Activated naive CD4-positive, alpha-beta T cell treated with anti-CD3 and anti-CD28 coated beads, Interleukin-2, amount 50 U/mL, for 72 hours (primary cell): ENCODE results near the gene KRT16. TPM values are rescaled to one million over a fixed set of nuclear protein-coding genes. Genes with fewer than 3 reads are reported as not detected.
"Not testable (repeated sequence)": the region's sequence is repeated elsewhere in the genome, so short reads cannot be mapped to it uniquely, and the experiment has no call there.

ENCODE experiments used
- ATAC-seq, 2 donors: fragments of 150-1000 bp; cut with Tn5 transposase; 2 replicates each; pipeline ENCODE4 v1.10.0; 2021; ENCODE audit warnings: mild to moderate bottlenecking in 2 of 2, moderate library complexity in 2 of 2
- DNase-seq, 2 donors: peaks; one replicate each; pipeline ENCODE4 v3.0.0; 2021 to 2022; ENCODE audit warnings: low spot score in 2 of 2
- H3K27ac Mint-ChIP-seq, 2 donors: one replicate each; pipeline ENCODE4 v1.8.0; 2022; ENCODE audit warnings: mild to moderate bottlenecking in 2 of 2, mixed read lengths in 2 of 2
- H3K36me3 Mint-ChIP-seq, 2 donors: one replicate each; pipeline ENCODE4 v1.8.0; 2022; ENCODE audit warnings: mixed read lengths in 2 of 2
- H3K9me3 Mint-ChIP-seq, 2 donors: one replicate each; pipeline ENCODE4 v1.8.0; 2022; ENCODE audit warnings: mixed read lengths in 2 of 2
- total RNA-seq, 2 donors: library from RNA; stranded (reverse); gene quantifications; one replicate each; pipeline ENCODE4 v1.2.3, GENCODE V29; 2022

Gene KRT16
- total RNA-seq, 2 donors from 2014 or later: not detected

DNA sequence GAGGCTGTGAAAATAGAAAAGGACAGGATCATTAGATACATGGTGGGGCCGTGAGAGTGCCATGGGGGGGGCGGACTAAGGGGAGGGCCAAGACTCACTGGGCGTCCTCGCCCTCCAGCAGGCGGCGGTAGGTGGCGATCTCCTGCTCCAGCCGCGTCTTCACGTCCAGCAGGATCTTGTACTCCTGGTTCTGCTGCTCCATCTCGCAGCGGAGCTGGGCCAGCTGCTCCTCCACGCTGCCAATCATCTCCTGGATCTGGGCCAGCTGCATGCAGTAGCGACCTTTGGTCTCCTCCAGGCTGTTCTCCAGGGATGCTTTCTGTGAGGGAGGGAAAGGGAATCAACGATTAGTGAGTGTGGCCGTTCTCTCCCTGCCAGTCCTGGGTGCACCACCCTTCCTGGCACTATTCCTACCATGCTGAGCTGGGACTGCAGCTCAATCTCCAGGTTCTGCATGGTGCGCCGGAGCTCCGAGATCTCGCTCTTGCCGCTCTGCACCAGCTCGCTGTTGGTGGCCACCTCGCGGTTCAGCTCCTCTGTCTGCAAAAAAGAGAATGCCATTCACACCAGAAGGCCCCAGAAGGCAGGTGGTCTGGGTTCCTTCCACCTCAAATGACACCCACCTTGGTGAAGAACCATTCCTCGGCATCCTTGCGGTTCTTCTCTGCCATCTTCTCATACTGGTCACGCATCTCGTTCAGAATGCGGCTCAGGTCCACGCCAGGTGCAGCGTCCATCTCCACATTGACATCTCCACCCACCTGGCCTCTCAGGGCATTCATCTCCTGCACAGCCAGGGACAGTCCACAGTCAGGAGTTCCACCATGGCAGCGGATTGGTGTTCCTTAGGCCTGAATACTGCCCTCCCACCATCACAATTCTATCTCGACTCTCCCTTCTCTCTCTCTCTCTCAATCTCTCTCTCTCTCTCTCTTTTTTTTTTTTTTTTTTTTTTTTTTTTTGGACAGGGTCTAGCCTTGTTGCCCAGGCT lies 29.1 kb downstream of the KRT16 start:
- no peaks in the 10 kb centered on the region for H3K36me3 Mint-ChIP-seq
- no peak overlapping the region for H3K27ac Mint-ChIP-seq
- no peak for DNase-seq
- ATAC-seq: no peak
- no peaks in the 10 kb centered on the region for H3K9me3 Mint-ChIP-seq

DNA sequence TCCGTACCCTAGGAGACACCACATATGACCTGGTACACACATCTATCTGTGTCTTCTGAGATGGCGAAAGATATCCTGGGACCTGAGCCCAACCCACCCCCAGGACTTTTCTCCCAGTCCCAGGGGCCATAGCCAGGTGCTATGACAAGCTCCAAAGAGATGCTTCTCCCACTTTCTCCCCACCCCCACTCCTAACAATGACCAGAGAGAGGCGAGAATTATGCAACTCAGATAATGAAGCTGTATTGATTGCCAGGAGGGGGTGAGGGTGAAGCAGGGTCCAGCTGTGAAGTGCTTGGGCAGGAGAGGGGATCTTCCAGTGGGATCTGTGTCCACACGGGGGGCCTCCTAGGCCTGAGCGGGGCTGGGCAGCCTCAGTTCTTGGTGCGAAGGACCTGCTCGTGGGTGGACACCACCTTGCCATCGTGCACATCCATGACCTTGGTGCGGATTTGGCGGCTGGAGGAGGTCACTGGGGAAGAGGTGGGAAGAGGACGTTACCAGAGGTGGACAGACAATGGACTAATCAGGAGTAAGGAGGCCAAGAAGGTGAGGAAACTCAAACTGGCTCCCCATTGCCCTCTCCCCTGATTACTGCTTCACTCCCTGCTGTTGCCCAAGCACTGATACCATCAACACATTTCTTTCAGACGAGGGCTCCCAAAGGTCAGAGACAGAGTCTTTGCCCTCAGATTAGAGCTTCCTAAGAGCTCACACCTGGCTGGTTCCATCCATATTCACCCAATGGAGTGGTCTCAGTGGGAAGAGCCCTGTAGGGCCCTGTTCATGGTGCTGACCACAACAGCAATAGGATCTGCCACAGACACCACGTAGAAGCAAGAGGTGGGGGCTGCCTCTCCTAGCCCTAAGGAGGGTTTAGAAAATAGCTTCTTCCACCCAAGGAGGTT lies 30.3 kb downstream of the KRT16 start:
- not testable (repeated sequence) for DNase-seq, H3K36me3 Mint-ChIP-seq, H3K27ac Mint-ChIP-seq, H3K9me3 Mint-ChIP-seq, ATAC-seq

DNA sequence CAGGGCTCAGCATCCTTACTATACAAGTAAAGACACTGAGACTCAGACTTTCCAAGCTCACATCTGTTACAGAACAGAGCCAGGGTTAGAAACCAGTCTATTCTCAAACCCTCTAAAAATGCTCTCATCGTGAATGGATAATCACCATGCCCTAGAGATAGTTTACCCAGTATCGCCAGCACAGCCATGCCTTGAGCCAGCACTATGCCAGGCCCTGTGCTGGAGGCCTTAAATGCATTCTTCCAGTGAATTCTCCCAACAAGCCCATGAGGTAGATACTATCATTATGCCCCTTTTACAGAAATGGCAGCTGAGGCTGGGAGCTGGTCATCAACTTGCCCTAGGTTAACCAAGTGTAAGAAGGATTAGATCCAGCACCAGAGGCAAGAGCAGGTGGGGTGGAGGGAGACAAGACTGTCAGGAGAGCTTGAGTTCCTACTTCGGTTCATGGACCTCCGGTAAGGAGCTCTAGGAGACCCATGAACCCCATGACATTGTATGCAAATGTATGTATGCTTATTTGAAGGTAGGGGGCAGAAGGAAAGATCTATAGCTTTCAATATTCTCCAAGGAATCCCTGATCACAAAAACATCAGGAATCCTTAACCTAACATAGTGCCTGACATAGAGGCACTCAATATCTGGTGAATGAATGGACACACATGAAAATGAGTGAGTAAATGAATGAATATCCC lies 31.1 kb downstream of the KRT16 start:
- DNase-seq (no peak), ATAC-seq (no peak)
- no peaks in the 10 kb centered on the region for H3K36me3 Mint-ChIP-seq
- no peaks in the 10 kb centered on the region for H3K9me3 Mint-ChIP-seq
- no peak overlapping the region for H3K27ac Mint-ChIP-seq

DNA sequence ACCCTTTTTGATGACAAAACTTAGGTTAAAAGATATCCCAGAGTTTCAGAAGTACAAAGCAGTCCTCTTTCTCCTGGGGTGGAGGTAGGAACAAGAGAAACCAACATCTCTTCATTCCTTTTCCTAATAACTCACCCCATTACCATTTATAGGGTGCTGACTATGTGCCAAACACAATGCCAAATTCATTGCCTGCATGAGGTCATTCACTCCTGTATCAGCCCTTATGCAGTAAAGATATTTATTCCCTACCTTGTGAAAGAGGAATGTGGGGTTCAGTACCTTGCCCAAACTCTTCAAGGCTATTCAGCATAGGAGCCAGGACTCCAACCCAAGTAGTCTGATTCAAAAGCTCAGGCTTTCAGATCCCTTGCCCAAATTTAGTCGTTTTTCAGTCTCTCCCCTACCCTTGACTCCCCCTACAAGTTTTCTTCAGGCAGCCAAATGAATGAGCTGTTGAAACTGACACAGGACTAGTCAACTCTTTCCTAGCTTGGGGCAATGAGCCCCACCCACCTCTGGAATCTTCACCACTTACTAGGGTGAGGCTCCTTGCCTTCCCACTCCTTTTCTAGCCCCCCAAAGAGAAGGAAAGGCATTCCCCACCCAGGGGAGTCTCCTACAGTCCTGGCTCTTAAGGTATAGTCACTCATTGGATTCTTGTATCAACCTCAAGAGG lies 31.7 kb downstream of the KRT16 start:
- ATAC-seq (no peak), DNase-seq (no peak)
- no peak overlapping the region for H3K27ac Mint-ChIP-seq
- H3K9me3 Mint-ChIP-seq: no peaks in the 10 kb centered on the region
- no peaks in the 10 kb centered on the region for H3K36me3 Mint-ChIP-seq

DNA sequence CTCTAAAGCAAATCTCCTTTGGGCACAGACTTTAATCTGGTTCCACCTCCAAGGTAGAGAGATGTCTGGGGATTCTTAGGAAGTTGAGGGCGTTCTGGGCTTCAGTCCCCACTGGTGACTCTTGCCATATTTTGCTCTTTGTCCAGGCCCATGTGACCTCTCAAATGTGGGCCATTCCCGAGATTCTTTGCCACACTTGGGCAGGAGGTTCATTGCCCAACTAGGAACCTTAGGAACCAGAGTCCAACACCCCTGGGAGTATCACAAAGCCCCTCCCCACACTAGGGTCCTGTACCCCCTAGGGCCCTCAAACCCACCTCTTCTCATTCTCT lies 32.4 kb downstream of the KRT16 start:
- DNase-seq (no peak), ATAC-seq (no peak)
- Mint-ChIP-seq H3K27ac (no peak overlapping the region), H3K36me3 (no peaks in the 10 kb centered on the region), H3K9me3 (no peaks in the 10 kb centered on the region)

DNA sequence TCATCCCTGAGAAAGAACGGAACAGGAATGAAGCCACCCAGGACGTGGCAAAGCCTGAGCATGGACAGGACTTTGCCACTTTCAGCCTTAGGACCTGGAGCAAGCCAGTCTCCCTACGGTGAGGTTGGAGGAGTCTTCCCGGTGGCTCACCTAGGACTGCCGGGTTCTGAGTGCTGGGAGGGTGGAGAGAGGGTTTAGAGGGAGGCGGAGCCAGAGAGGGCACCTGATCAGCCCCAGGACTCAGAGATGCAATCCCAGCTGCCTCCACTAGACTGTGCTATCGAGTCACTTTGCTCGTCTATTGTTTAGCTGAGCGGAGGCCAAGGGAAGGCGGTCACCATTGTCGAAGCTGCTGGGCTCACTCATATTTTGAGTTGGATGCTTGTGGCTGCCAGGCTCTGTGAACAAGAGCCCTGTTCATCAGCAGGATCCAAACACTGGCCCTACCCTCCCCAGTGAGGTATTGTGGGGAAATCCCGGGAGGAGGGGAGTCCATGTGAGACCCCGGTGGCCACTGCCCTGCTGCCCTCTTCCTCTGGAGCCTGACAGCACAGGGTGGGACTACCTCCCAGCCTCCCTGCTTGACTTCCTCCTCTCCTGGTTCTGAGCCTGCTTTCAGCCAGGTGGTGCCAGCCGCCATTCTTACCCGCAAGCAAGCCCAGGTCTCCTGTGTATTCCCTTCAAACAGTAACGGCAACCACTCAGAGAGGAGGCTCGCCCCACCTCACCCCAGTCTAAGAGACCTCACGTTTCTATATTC lies 32.9 kb downstream of the KRT16 start:
- Mint-ChIP-seq H3K9me3 (no peaks in the 10 kb centered on the region), H3K36me3 (no peaks in the 10 kb centered on the region), H3K27ac (no peak overlapping the region)
- DNase-seq (peak in 1 of 2 donors; percentile 86), ATAC-seq (peak; percentile 86 to 94)

DNA sequence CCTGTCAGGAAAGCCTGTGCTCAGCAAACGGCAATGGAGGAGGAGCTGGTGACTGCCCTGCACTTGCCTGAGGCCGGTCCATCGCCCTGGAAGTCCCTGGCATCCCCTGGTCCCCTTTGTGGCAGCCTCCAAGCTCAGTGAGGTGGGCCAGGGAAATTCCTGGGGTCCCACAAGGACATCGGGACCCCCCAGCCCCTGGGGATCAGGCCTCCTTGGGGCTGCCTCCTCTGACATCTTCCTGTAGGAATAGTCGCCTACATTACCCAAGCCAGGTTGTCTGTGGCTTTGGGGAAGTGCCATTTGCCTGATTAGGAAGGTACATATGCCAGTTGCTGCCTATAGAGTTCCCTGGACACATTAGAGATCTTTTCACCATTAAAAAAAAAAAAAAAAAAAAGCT lies 33.6 kb downstream of the KRT16 start:
- no peaks in the 10 kb centered on the region for H3K9me3 Mint-ChIP-seq
- DNase-seq (no peak), ATAC-seq (no peak)
- no peaks in the 10 kb centered on the region for H3K36me3 Mint-ChIP-seq
- no peak overlapping the region for H3K27ac Mint-ChIP-seq

DNA sequence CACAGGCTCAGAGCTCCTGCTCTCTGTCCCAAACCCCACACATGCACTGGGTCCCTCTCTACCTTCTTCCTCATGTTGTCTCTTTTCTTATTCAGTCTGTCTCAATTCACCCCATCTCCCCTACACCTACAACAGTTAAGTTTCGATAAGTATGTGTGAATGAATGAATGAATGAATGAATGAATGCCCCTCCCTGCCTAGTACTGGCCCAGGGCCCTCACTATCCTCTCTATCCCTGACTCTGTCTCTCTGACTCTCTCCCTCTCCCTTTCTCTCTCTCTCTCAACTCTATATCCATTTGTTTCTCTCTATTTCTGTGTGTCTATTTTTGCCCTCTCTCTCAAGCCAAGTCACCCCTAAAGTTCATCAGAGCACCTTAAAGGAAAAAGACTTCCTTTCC lies 34.0 kb downstream of the KRT16 start:
- ATAC-seq: no peak
- H3K9me3 Mint-ChIP-seq: no peaks in the 10 kb centered on the region
- H3K27ac Mint-ChIP-seq: no peak overlapping the region
- no peaks in the 10 kb centered on the region for H3K36me3 Mint-ChIP-seq
- no peak for DNase-seq

DNA sequence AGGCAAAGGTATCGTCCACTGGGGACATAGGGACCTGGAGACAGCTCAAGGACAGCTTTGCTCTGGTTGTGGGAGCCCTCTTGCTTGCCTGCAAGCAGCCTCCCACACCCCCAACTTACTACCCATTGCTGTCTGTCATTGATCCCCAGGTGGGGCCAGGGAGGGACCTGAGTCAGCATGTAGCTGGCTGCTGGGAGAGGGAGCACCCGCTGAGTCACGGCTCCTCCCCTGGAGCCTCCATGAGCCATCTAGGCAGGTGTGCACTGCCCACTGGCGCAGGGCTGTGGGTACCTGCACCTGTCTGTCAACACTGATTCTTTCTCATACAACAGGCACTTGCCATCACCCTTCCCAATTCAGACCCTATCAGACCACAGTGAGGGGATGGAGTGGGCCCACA lies 35.8 kb downstream of the KRT16 start:
- H3K36me3 Mint-ChIP-seq, ATAC-seq, H3K9me3 Mint-ChIP-seq, DNase-seq, H3K27ac Mint-ChIP-seq: not testable (repeated sequence)

DNA sequence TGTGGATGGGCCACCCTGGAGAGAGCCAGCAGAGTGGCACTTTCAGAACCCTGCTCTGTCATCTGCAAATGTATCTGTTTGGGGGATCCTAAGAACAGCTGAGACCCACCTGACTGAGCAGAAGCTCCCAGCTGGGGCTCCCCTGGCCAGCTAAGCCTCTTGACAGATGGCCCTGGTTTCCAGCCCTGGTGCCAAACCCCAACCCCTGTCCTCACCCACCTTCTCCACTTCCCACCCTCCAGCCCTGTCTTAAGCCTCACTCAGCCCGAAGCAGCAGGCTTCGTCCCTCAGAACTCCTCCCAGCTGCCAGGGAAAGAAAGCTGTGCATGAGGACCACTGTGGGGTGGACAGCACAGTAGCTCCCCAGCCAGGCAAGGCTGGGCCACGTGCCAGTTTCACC lies 37.2 kb downstream of the KRT16 start:
- Mint-ChIP-seq H3K9me3 (no peaks in the 10 kb centered on the region), H3K36me3 (no peaks in the 10 kb centered on the region), H3K27ac (no peak overlapping the region)
- DNase-seq (no peak), ATAC-seq (no peak)

DNA sequence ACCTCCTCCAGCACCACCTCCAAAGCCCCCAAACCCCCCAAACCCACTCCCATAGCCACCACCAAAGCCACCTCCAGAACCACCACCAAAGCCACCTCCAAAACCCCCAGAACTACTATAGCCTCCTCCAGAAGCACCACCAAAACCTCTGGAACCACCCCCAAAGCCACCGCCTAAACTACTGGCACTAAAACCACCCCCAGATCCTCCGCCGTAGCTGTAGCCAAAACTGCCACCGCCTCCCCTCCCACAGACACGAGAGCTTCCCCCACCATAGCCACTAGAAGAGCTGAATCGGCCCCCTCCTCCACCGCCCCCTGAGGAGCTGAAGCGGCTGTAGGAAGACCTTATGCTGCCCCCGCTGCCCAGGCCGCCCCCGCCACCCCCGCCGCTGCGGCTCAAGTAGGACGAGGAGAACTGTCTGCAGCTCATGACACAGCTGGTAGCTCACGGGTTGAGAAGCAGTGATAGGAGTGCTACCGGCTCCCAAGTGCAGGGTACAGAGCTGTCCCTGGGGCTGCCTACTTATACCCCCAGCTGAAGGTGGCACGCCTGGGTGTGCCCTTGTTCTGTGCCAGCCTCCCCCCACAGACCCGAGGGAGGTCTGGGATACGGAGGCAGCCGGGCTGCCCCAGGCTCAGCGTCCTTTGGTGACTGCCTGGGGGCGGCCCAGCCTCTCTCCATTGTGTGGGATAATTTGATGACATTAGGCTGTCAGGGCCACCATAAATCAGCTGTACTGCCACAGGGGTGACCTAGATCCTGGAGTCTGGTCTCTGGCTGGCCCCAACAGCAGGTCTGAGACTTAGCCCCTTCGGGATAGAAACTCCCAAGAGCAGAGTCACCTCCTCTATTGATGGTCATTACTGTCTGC lies 40.8 kb downstream of the KRT16 start, which contains the start of gene KRT9:
Gene KRT9 (minus strand): TSS at position 499 of the 874 bp plus-strand sequence. CDS start 67 bp downstream, at position 432.
- Mint-ChIP-seq H3K36me3 (no peaks in the 10 kb centered on the region), H3K9me3 (peaks cover 8 to 12% of the 10 kb centered on the region in 2 donors), H3K27ac (no peak within 1 kb of the TSS)
- no peak for ATAC-seq
- DNase-seq: no peak

DNA sequence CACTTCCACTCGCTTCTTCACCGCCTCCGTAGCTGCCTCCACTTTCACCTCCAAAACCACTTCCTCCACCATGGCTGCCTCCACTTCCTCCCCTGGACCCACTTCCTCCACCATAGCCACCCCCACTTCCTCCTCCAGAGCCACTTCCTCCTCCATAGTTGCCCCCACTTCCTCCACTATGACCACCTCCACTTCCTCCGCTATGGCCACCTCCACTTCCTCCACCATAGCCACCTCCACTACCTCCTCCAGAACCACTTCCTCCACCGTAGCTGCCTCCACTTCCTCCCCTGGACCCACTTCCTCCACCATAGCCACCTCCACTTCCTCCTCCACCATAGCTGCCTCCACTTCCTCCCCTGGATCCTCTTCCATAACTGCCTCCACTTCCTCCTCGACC lies 45.2 kb downstream of the KRT16 start:
- DNase-seq (no peak), ATAC-seq (no peak)
- no peak overlapping the region for H3K27ac Mint-ChIP-seq

DNA sequence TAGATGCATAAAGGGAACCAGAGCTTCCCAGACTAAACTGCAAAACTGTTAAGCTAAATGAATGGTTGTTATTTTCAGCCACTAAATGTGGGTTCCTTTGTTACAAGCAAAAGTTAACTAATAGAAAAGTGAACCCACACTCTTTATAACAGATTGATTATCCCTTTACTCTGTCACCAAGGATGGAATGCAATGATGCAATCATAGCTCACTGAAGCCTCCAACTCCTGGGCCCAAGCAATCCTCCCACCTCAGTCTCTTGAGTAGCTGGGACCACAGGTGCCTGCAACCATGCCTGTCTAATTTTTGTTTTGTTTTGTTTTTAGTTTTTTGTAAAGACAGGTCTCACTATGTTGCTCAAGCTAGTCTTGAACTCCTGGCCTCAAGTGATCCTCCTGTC lies 47.2 kb downstream of the KRT16 start:
- peaks cover 8 to 12% of the 10 kb centered on the region in 2 donors for H3K9me3 Mint-ChIP-seq
- ATAC-seq (no peak), DNase-seq (no peak)
- no peak overlapping the region for H3K27ac Mint-ChIP-seq
- H3K36me3 Mint-ChIP-seq: no peaks in the 10 kb centered on the region

More for the DNA sequence above, 45.2 kb downstream of the KRT16 start:
- Mint-ChIP-seq H3K36me3 (no peaks in the 10 kb centered on the region), H3K9me3 (peaks cover 8 to 12% of the 10 kb centered on the region in 2 donors)

DNA sequence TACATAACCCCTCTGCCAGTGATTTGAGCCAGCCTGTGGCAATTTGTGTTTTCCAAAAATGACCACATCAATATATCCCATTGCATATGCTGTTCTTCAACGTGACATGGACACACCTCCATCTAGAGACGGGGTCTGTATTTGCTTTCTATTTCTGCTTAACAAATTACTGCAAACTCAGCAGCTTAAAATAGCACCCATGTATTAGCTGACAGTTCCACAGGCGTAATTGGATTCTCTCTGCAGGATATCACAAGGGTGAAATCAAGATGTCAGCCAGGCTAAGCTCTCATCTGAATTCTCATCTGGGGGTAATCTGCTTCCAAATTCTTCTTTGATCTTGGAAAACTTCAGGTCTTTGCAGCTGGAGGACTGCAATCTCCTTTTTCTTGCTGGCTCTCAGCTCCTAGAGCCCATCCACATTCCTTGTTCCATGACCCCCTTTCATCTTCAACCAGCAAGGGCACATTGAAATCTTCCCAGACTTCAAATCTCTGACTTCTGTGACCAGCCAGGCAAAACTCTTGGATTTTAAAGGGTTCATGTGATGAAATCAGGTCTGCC lies 48.9 kb downstream of the KRT16 start:
- Mint-ChIP-seq H3K9me3 (peaks cover 8 to 12% of the 10 kb centered on the region in 2 donors), H3K27ac (no peak overlapping the region), H3K36me3 (no peaks in the 10 kb centered on the region)
- ATAC-seq (no peak), DNase-seq (no peak)
